ENCODE measurements around the gene SPACA9. TPM values are rescaled to one million over a fixed set of nuclear protein-coding genes. Genes with fewer than 3 reads are reported as not detected.

SPACA9 gene
- polyA plus RNA-seq, 2 of the 4 experiments (the other 2 are of a cell fraction): 3.1 to 3.6 TPM

DNA sequence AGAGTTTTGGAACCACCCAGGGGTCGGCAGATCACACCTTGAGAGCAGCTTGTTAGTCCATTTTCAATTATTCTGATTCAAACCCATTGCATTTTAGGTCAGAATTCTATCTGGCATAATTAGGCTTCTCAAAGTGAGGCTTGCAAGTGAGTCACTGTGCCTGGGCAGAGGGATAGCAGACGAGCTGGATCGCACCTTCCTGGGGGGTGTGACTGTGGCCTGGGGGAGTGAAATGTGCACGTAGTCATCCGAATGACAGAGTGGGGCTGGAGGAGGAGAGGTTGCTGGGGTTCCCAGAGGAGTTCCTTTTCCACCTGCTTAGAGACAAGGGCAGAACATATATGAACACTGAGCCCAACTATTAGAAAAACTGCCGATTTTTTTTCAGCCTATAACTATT, 31.7 kb downstream of the SPACA9 start:
- Histone ChIP-seq H3K27ac (no peak overlapping the region), H3K9me3 (no peaks in the 10 kb centered on the region), H3K4me2 (no peak overlapping the region), H3K4me3 (no peak overlapping the region), H3K4me1 (no peaks in the 10 kb centered on the region)
- WGBS (ENCODE audit: missing lambda C conversion rate): 91% methylated on average over 6 of the region's 6 CpGs
- ChIA-PET POLR2A (interaction anchor here (0.7 kb wide), 1 partner anchor 749 kb away, joined by 3 read pairs; no protein-coding TSS in a partner anchor), CTCF (interaction anchor here (0.6 to 2.4 kb wide), 8 partner anchors 8 to 234 kb away, joined by 3 to 7 read pairs (median 6); no protein-coding TSS in a partner anchor)
- DNase-seq (ENCODE audit: low read depth in 1 of 2, low spot score in 1 of 2) (no peak), FAIRE-seq (no peak), ATAC-seq (no peak)
- TF ChIP-seq POLR2A (IDR thresholded peaks at IDR 0.05; ENCODE audit: low read length) (no peak), FOSB (CRISPR knock-in tag; IDR thresholded peaks at IDR 0.05) (no peak), ZSCAN20 (CRISPR knock-in tag; IDR thresholded peaks at IDR 0.05) (no peak), FOSL2 (IDR thresholded peaks at IDR 0.05) (no peak), FOSL2 (CRISPR knock-in tag; IDR thresholded peaks at IDR 0.05) (no peak), HDAC2 (IDR thresholded peaks at IDR 0.05) (no peak), SMC3 (IDR thresholded peaks at IDR 0.05) (no peak), RFX5 (IDR thresholded peaks at IDR 0.05) (no peak), RNF2 (IDR thresholded peaks at IDR 0.05; ENCODE audit: borderline replicate concordance, low read depth) (no peak), CBX8 (IDR thresholded peaks at IDR 0.05) (no peak), CEBPB (IDR thresholded peaks at IDR 0.05) (no peak), POLR2AphosphoS2 (conservative IDR thresholded peaks at IDR 0.05; ENCODE audit: low read length) (no peak), MAZ (IDR thresholded peaks at IDR 0.05; ENCODE audit: borderline replicate concordance, low read depth, low read length) (no peak), NPAS2 (CRISPR knock-in tag; IDR thresholded peaks at IDR 0.05; ENCODE audit: borderline replicate concordance) (no peak)
- TF ChIP-seq, protein P1, sequence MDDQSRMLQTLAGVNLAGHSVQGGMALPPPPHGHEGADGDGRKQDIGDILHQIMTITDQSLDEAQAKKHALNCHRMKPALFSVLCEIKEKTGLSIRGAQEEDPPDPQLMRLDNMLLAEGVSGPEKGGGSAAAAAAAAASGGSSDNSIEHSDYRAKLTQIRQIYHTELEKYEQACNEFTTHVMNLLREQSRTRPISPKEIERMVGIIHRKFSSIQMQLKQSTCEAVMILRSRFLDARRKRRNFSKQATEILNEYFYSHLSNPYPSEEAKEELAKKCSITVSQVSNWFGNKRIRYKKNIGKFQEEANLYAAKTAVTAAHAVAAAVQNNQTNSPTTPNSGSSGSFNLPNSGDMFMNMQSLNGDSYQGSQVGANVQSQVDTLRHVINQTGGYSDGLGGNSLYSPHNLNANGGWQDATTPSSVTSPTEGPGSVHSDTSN (IDR thresholded peaks at IDR 0.05): no peak
- TF ChIP-seq, protein P2, sequence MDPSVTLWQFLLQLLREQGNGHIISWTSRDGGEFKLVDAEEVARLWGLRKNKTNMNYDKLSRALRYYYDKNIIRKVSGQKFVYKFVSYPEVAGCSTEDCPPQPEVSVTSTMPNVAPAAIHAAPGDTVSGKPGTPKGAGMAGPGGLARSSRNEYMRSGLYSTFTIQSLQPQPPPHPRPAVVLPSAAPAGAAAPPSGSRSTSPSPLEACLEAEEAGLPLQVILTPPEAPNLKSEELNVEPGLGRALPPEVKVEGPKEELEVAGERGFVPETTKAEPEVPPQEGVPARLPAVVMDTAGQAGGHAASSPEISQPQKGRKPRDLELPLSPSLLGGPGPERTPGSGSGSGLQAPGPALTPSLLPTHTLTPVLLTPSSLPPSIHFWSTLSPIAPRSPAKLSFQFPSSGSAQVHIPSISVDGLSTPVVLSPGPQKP (IDR thresholded peaks at IDR 0.05; ENCODE audit: low read depth, low read length): no peak
- TF ChIP-seq, protein P3, sequence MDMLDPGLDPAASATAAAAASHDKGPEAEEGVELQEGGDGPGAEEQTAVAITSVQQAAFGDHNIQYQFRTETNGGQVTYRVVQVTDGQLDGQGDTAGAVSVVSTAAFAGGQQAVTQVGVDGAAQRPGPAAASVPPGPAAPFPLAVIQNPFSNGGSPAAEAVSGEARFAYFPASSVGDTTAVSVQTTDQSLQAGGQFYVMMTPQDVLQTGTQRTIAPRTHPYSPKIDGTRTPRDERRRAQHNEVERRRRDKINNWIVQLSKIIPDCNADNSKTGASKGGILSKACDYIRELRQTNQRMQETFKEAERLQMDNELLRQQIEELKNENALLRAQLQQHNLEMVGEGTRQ (IDR thresholded peaks at IDR 0.05): no peak

DNA sequence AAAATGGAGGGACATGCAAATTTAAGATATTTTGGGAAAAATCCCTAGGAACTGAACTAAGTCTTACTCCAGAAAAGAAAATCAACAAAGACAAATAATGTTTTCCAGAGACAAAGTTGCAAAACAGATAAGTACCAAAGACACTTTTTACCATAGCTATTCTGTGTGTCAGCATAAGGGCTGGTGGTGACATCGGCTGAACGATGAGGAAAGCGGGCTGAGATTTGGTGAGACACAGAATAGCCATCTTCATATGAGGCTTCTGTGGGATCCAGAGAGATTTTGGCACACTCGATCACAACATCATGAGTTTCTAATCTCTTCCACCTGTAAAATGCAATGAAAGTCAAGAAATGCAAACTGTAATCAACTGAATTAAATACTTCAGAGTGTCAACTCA, 33.4 kb downstream of the SPACA9 start:
- no peak for FAIRE-seq
- H3K4me1 ChIP-seq: no peaks in the 10 kb centered on the region
- no peak overlapping the region for H3K4me3 ChIP-seq
- ChIA-PET CTCF (interaction anchor here (0.9 to 9.2 kb wide), 3 partner anchors 9 to 17 kb away, joined by 3 to 81 read pairs (median 3); no protein-coding TSS in a partner anchor), POLR2A (no interaction called here)
- no peak for DNase-seq (ENCODE audit: low read depth in 1 of 2, low spot score in 1 of 2)
- no peaks in the 10 kb centered on the region for H3K9me3 ChIP-seq
- no peak overlapping the region for H3K4me2 ChIP-seq
- no peak overlapping the region for H3K27ac ChIP-seq
- ATAC-seq: no peak
- no peak for TF ChIP-seq GATA3 (IDR thresholded peaks at IDR 0.05; ENCODE audit: borderline replicate concordance)
- TF ChIP-seq BHLHE40 (IDR thresholded peaks at IDR 0.05; ENCODE audit: low read depth, low read length): no peak
- TF ChIP-seq NPAS2 (CRISPR knock-in tag; IDR thresholded peaks at IDR 0.05; ENCODE audit: borderline replicate concordance): no peak
- TF ChIP-seq RNF2 (IDR thresholded peaks at IDR 0.05; ENCODE audit: borderline replicate concordance, low read depth): no peak
- TF ChIP-seq CBX2 (IDR thresholded peaks at IDR 0.05; ENCODE audit: borderline replicate concordance, low read depth): no peak
- no peak for TF ChIP-seq ZSCAN20 (CRISPR knock-in tag; IDR thresholded peaks at IDR 0.05)
- TF ChIP-seq KDM5A (IDR thresholded peaks at IDR 0.05): no peak
- no peak for TF ChIP-seq EP300 (IDR thresholded peaks at IDR 0.05)
- TF ChIP-seq HOXA7 (CRISPR knock-in tag; IDR thresholded peaks at IDR 0.05): no peak
- no peak for TF ChIP-seq CHD4 (IDR thresholded peaks at IDR 0.05; ENCODE audit: borderline replicate concordance)
- no peak for TF ChIP-seq NFE2L2 (conservative IDR thresholded peaks at IDR 0.05; ENCODE audit: low read length)
- TF ChIP-seq, protein P2 (IDR thresholded peaks at IDR 0.05; ENCODE audit: low read depth, low read length): no peak
- TF ChIP-seq ZC3H11A (IDR thresholded peaks at IDR 0.05): no peak
- no peak for TF ChIP-seq NR3C1 (IDR thresholded peaks at IDR 0.05)
- WGBS (ENCODE audit: missing lambda C conversion rate): 95% methylated on average over 4 of the region's 4 CpGs
